KOPT-K1 (cell line): ENCODE measurements around the gene NBPF3.

Source experiments
- H3K27ac ChIP-seq: fragments of 200-600 bp; sonication (generic); 2 replicates; pipeline ENCODE4 v1.5.1; 2016; ENCODE audit warnings: antibody characterized with exemption, mild to moderate bottlenecking, low read depth, low read length; ENCODE audit not compliant: poor library complexity, severe bottlenecking
- H3K36me3 ChIP-seq: fragments of 200-600 bp; sonication (generic); 2 replicates; pipeline ENCODE4 v1.5.1; 2017; ENCODE audit warnings: antibody characterized with exemption, mild to moderate bottlenecking, low read length, moderate library complexity; ENCODE audit not compliant: insufficient read depth
- H3K9me3 ChIP-seq: fragments of 200-600 bp; sonication (generic); 2 replicates; pipeline ENCODE4 v1.5.1; 2017; ENCODE audit warnings: antibody characterized with exemption, low read length, mild to moderate bottlenecking; ENCODE audit not compliant: insufficient read depth, poor library complexity, severe bottlenecking

Gene NBPF3

GRCh38 chr1:21532992-21533534 is 93.1 kb downstream of the NBPF3 start:
- H3K36me3 ChIP-seq, result no peaks in the 10 kb centered on the region
- H3K27ac ChIP-seq, result no peak overlapping the region
- H3K9me3 ChIP-seq, result no peaks in the 10 kb centered on the region

GRCh38 chr1:21534146-21534545 is 94.2 kb downstream of the NBPF3 start:
- no peaks in the 10 kb centered on the region for H3K36me3 ChIP-seq
- H3K27ac ChIP-seq, result no peak overlapping the region
- H3K9me3 ChIP-seq, result no peaks in the 10 kb centered on the region
